Measurements from ENCODE around the gene STAT1.
A peak's percentile ranks its signal among the peaks of the same experiment; 100 is the strongest.

Gene STAT1

GRCh38 chr2:190968522-190968921, 45.4 kb downstream of the STAT1 start:
- peaks cover 88% of the 10 kb centered on the region for H3K36me3 ChIP-seq (ENCODE audit: insufficient read depth, low read length)

GRCh38 chr2:190965580-190966222, 48.3 kb downstream of the STAT1 start:
- TF ChIP-seq EZH2 (IDR thresholded peaks at IDR 0.05; ENCODE audit: borderline replicate concordance, low read depth, low read length, severe bottlenecking) = no peak
- TF ChIP-seq CTCF (IDR thresholded peaks at IDR 0.05; ENCODE audit: borderline replicate concordance, extremely low read depth, low read length, poor library complexity, severe bottlenecking) = no peak
- no peak for ATAC-seq (ENCODE audit: insufficient read depth, low read depth)

More at GRCh38 chr2:190968522-190968921, 45.4 kb downstream of the STAT1 start:
- no peaks in the 10 kb centered on the region for H4K20me1 ChIP-seq (ENCODE audit: insufficient read depth, low read length)
- no peaks in the 10 kb centered on the region for H3K27me3 ChIP-seq (ENCODE audit: insufficient read depth, low read length, poor library complexity)
- H3K27ac ChIP-seq (ENCODE audit: low read length) = no peak overlapping the region
- no peak for ATAC-seq (ENCODE audit: insufficient read depth, low read depth)
- no peak for DNase-seq
- H3K4me3 ChIP-seq (ENCODE audit: low read depth in 1 of 2, low read length in 2 of 2) = no peak overlapping the region
- TF ChIP-seq CTCF (IDR thresholded peaks at IDR 0.05; ENCODE audit: borderline replicate concordance, extremely low read depth, low read length, poor library complexity, severe bottlenecking) (no peak), EZH2 (IDR thresholded peaks at IDR 0.05; ENCODE audit: borderline replicate concordance, low read depth, low read length, severe bottlenecking) (no peak)
- no peaks in the 10 kb centered on the region for H3K4me1 ChIP-seq (ENCODE audit: insufficient read depth, low read length)
- H3K9me3 ChIP-seq (ENCODE audit: insufficient read depth, low read length, severe bottlenecking) = no peaks in the 10 kb centered on the region
- H3K4me2 ChIP-seq (ENCODE audit: insufficient read depth, low read length) = no peak overlapping the region
- no peak overlapping the region for H3K9ac ChIP-seq (ENCODE audit: low read depth, low read length)
- H3K79me2 ChIP-seq (ENCODE audit: insufficient read depth, low read length) = no peaks in the 10 kb centered on the region
- H2AFZ ChIP-seq (ENCODE audit: low read depth, low read length) = no peak overlapping the region

GRCh38 chr2:190964170-190964795, 49.7 kb downstream of the STAT1 start:
- Histone ChIP-seq H3K4me1 (ENCODE audit: insufficient read depth, low read length) (no peaks in the 10 kb centered on the region), H3K4me3 (ENCODE audit: low read depth in 1 of 2, low read length in 2 of 2) (no peak overlapping the region), H3K9me3 (ENCODE audit: insufficient read depth, low read length, severe bottlenecking) (no peaks in the 10 kb centered on the region), H4K20me1 (ENCODE audit: insufficient read depth, low read length) (no peaks in the 10 kb centered on the region), H3K27me3 (ENCODE audit: insufficient read depth, low read length, poor library complexity) (no peaks in the 10 kb centered on the region), H3K36me3 (ENCODE audit: insufficient read depth, low read length) (peaks cover 67% of the 10 kb centered on the region), H3K9ac (ENCODE audit: low read depth, low read length) (no peak overlapping the region), H3K27ac (ENCODE audit: low read length) (no peak overlapping the region), H3K79me2 (ENCODE audit: insufficient read depth, low read length) (no peaks in the 10 kb centered on the region), H3K4me2 (ENCODE audit: insufficient read depth, low read length) (no peak overlapping the region), H2AFZ (ENCODE audit: low read depth, low read length) (no peak overlapping the region)
- peak; percentile 73; the same call in 2 of the 3 replicates for ATAC-seq (ENCODE audit: insufficient read depth, low read depth)
- DNase-seq = peak; percentile 19
- no peak for TF ChIP-seq CTCF (IDR thresholded peaks at IDR 0.05; ENCODE audit: borderline replicate concordance, extremely low read depth, low read length, poor library complexity, severe bottlenecking)
- TF ChIP-seq EZH2 (IDR thresholded peaks at IDR 0.05; ENCODE audit: borderline replicate concordance, low read depth, low read length, severe bottlenecking) = no peak

More at GRCh38 chr2:190965580-190966222, 48.3 kb downstream of the STAT1 start:
- H3K4me1 ChIP-seq (ENCODE audit: insufficient read depth, low read length) = no peaks in the 10 kb centered on the region
- no peaks in the 10 kb centered on the region for H4K20me1 ChIP-seq (ENCODE audit: insufficient read depth, low read length)
- peaks cover 81% of the 10 kb centered on the region for H3K36me3 ChIP-seq (ENCODE audit: insufficient read depth, low read length)
- no peak overlapping the region for H3K27ac ChIP-seq (ENCODE audit: low read length)
- H3K79me2 ChIP-seq (ENCODE audit: insufficient read depth, low read length) = no peaks in the 10 kb centered on the region
- no peaks in the 10 kb centered on the region for H3K9me3 ChIP-seq (ENCODE audit: insufficient read depth, low read length, severe bottlenecking)
- no peak overlapping the region for H3K4me3 ChIP-seq (ENCODE audit: low read depth in 1 of 2, low read length in 2 of 2)
- H3K9ac ChIP-seq (ENCODE audit: low read depth, low read length) = no peak overlapping the region
- H2AFZ ChIP-seq (ENCODE audit: low read depth, low read length) = no peak overlapping the region
- DNase-seq = no peak
- H3K4me2 ChIP-seq (ENCODE audit: insufficient read depth, low read length) = no peak overlapping the region
- H3K27me3 ChIP-seq (ENCODE audit: insufficient read depth, low read length, poor library complexity) = no peaks in the 10 kb centered on the region
